ENCODE data around the gene COL24A1.
A peak's percentile ranks its signal among the peaks of the same experiment; 100 is the strongest.

COL24A1 gene

GRCh38 chr1:85705940-85706339, 450.6 kb downstream of the COL24A1 start:
- no peak for DNase-seq
- H3K9ac ChIP-seq (ENCODE audit: low read length): no peak overlapping the region
- H4K12ac ChIP-seq (ENCODE audit: low read depth, low read length): no peak overlapping the region
- WGBS (ENCODE audit: extremely low coverage, insufficient coverage, insufficient read length): no CpG with 5 or more reads among the region's 3 CpGs
- H2BK5ac ChIP-seq (ENCODE audit: low read depth, low read length, poor library complexity): no peak overlapping the region
- no peak overlapping the region for H4K8ac ChIP-seq (ENCODE audit: low read depth, low read length)
- peaks cover 3 to 6% of the 10 kb centered on the region in 2 experiments for H3K36me3 ChIP-seq (ENCODE audit: control insufficient read depth in 1 of 2, insufficient read depth in 2 of 2, low read length in 2 of 2)
- H3K23ac ChIP-seq (ENCODE audit: low read length): no peak overlapping the region
- H3K14ac ChIP-seq (ENCODE audit: low read length): no peak overlapping the region
- H3K4me2 ChIP-seq (ENCODE audit: low read length): no peak overlapping the region
- peaks cover 0 to 5% of the 10 kb centered on the region in 2 experiments for H3K4me1 ChIP-seq (ENCODE audit: control insufficient read depth in 1 of 2, insufficient read depth in 2 of 2, low read length in 2 of 2)
- no peak overlapping the region for H4K91ac ChIP-seq (ENCODE audit: low read depth, low read length)
- no peaks in the 10 kb centered on the region for H3K9me3 ChIP-seq (ENCODE audit: insufficient read depth, low read depth, low read length)
- H2BK12ac ChIP-seq (ENCODE audit: low read length): no peak overlapping the region
- no peak overlapping the region for H2AFZ ChIP-seq (ENCODE audit: insufficient read depth, low read length, poor library complexity)
- no peak overlapping the region for H3K27ac ChIP-seq (ENCODE audit: low read depth, low read length)
- peaks cover 2% of the 10 kb centered on the region for H3K79me2 ChIP-seq (ENCODE audit: control insufficient read depth, insufficient read depth, low read length, poor library complexity)
- no peak overlapping the region for H3K4me3 ChIP-seq (ENCODE audit: low read depth, low read length)
- H2BK120ac ChIP-seq (ENCODE audit: insufficient read depth, low read length, poor library complexity): no peak overlapping the region
- H3K27me3 ChIP-seq (ENCODE audit: insufficient read depth, low read length): no peaks in the 10 kb centered on the region
- no peak overlapping the region for H3K4ac ChIP-seq (ENCODE audit: low read depth, low read length)
- no peak overlapping the region for H2AK5ac ChIP-seq (ENCODE audit: low read length)
- peaks cover 3% of the 10 kb centered on the region for H3K79me1 ChIP-seq (ENCODE audit: low read length)
- no peak overlapping the region for H3K18ac ChIP-seq (ENCODE audit: low read length)

- Histone ChIP-seq H3K14ac (ENCODE audit: low read length) (no peak overlapping the region), H3K79me1 (ENCODE audit: low read length) (no peaks in the 10 kb centered on the region), H3K9me3 (ENCODE audit: insufficient read depth, low read depth, low read length) (no peaks in the 10 kb centered on the region), H3K27ac (ENCODE audit: low read depth, low read length) (no peak overlapping the region), H4K8ac (ENCODE audit: low read depth, low read length) (no peak overlapping the region), H2AK5ac (ENCODE audit: low read length) (no peak overlapping the region), H3K36me3 (ENCODE audit: control insufficient read depth in 1 of 2, insufficient read depth in 2 of 2, low read length in 2 of 2) (peaks cover 6 to 8% of the 10 kb centered on the region in 2 experiments), H3K9ac (ENCODE audit: low read length) (no peak overlapping the region), H3K23ac (ENCODE audit: low read length) (no peak overlapping the region), H4K12ac (ENCODE audit: low read depth, low read length) (no peak overlapping the region), H2BK5ac (ENCODE audit: low read depth, low read length, poor library complexity) (no peak overlapping the region), H3K4me3 (ENCODE audit: low read depth, low read length) (no peak overlapping the region), H2BK12ac (ENCODE audit: low read length) (no peak overlapping the region), H3K4me1 (ENCODE audit: control insufficient read depth in 1 of 2, insufficient read depth in 2 of 2, low read length in 2 of 2) (no peaks in the 10 kb centered on the region), H3K4me2 (ENCODE audit: low read length) (no peak overlapping the region), H3K18ac (ENCODE audit: low read length) (no peak overlapping the region), H3K27me3 (ENCODE audit: insufficient read depth, low read length) (no peaks in the 10 kb centered on the region), H3K4ac (ENCODE audit: low read depth, low read length) (no peak overlapping the region), H3K79me2 (ENCODE audit: control insufficient read depth, insufficient read depth, low read length, poor library complexity) (no peaks in the 10 kb centered on the region), H4K91ac (ENCODE audit: low read depth, low read length) (no peak overlapping the region), H2AFZ (ENCODE audit: insufficient read depth, low read length, poor library complexity) (no peak overlapping the region), H2BK120ac (ENCODE audit: insufficient read depth, low read length, poor library complexity) (no peak overlapping the region)
- no CpG with 5 or more reads among the region's 4 CpGs for WGBS (ENCODE audit: extremely low coverage, insufficient coverage, insufficient read length)
- no peak for DNase-seq
Observed at GRCh38 chr1:85700422-85700821, 456.1 kb downstream of the COL24A1 start.

- Histone ChIP-seq H3K9ac (ENCODE audit: low read length) (no peak overlapping the region), H3K4ac (ENCODE audit: low read depth, low read length) (no peak overlapping the region), H4K91ac (ENCODE audit: low read depth, low read length) (no peak overlapping the region), H3K79me1 (ENCODE audit: low read length) (no peaks in the 10 kb centered on the region), H2AK5ac (ENCODE audit: low read length) (no peak overlapping the region), H3K23ac (ENCODE audit: low read length) (no peak overlapping the region), H2BK12ac (ENCODE audit: low read length) (no peak overlapping the region), H3K27ac (ENCODE audit: low read depth, low read length) (no peak overlapping the region), H4K8ac (ENCODE audit: low read depth, low read length) (no peak overlapping the region), H3K4me1 (ENCODE audit: control insufficient read depth in 1 of 2, insufficient read depth in 2 of 2, low read length in 2 of 2) (no peaks in the 10 kb centered on the region), H3K79me2 (ENCODE audit: control insufficient read depth, insufficient read depth, low read length, poor library complexity) (no peaks in the 10 kb centered on the region), H3K27me3 (ENCODE audit: insufficient read depth, low read length) (no peaks in the 10 kb centered on the region), H2BK5ac (ENCODE audit: low read depth, low read length, poor library complexity) (no peak overlapping the region), H3K4me2 (ENCODE audit: low read length) (no peak overlapping the region), H3K14ac (ENCODE audit: low read length) (no peak overlapping the region), H3K36me3 (ENCODE audit: control insufficient read depth in 1 of 2, insufficient read depth in 2 of 2, low read length in 2 of 2) (peaks cover 3 to 4% of the 10 kb centered on the region in 2 experiments), H2AFZ (ENCODE audit: insufficient read depth, low read length, poor library complexity) (no peak overlapping the region), H3K18ac (ENCODE audit: low read length) (no peak overlapping the region), H3K4me3 (ENCODE audit: low read depth, low read length) (no peak overlapping the region), H3K9me3 (ENCODE audit: insufficient read depth, low read depth, low read length) (no peaks in the 10 kb centered on the region), H4K12ac (ENCODE audit: low read depth, low read length) (no peak overlapping the region), H2BK120ac (ENCODE audit: insufficient read depth, low read length, poor library complexity) (no peak overlapping the region)
- DNase-seq: no peak
Observed at GRCh38 chr1:85697895-85698294, 458.7 kb downstream of the COL24A1 start.

- Histone ChIP-seq H2AFZ (ENCODE audit: insufficient read depth, low read length, poor library complexity) (no peak overlapping the region), H3K36me3 (ENCODE audit: control insufficient read depth in 1 of 2, insufficient read depth in 2 of 2, low read length in 2 of 2) (no peaks in the 10 kb centered on the region), H3K27me3 (ENCODE audit: insufficient read depth, low read length) (no peaks in the 10 kb centered on the region), H2BK12ac (ENCODE audit: low read length) (no peak overlapping the region), H3K79me2 (ENCODE audit: control insufficient read depth, insufficient read depth, low read length, poor library complexity) (no peaks in the 10 kb centered on the region), H3K27ac (ENCODE audit: low read depth, low read length) (no peak overlapping the region), H3K4me2 (ENCODE audit: low read length) (no peak overlapping the region), H3K18ac (ENCODE audit: low read length) (no peak overlapping the region), H4K91ac (ENCODE audit: low read depth, low read length) (no peak overlapping the region), H3K9ac (ENCODE audit: low read length) (no peak overlapping the region), H2BK120ac (ENCODE audit: insufficient read depth, low read length, poor library complexity) (no peak overlapping the region), H3K14ac (ENCODE audit: low read length) (no peak overlapping the region), H3K4ac (ENCODE audit: low read depth, low read length) (no peak overlapping the region), H3K79me1 (ENCODE audit: low read length) (no peaks in the 10 kb centered on the region), H3K23ac (ENCODE audit: low read length) (no peak overlapping the region), H4K8ac (ENCODE audit: low read depth, low read length) (no peak overlapping the region), H3K9me3 (ENCODE audit: insufficient read depth, low read depth, low read length) (no peaks in the 10 kb centered on the region), H4K12ac (ENCODE audit: low read depth, low read length) (no peak overlapping the region), H2AK5ac (ENCODE audit: low read length) (no peak overlapping the region), H3K4me1 (ENCODE audit: control insufficient read depth in 1 of 2, insufficient read depth in 2 of 2, low read length in 2 of 2) (no peaks in the 10 kb centered on the region), H3K4me3 (ENCODE audit: low read depth, low read length) (no peak overlapping the region), H2BK5ac (ENCODE audit: low read depth, low read length, poor library complexity) (no peak overlapping the region)
- peak in 1 of 2 donors; percentile 62 for DNase-seq
- no CpG with 5 or more reads among the region's 1 CpG for WGBS (ENCODE audit: extremely low coverage, insufficient coverage, insufficient read length)
Observed at GRCh38 chr1:85692730-85693314, 463.8 kb downstream of the COL24A1 start.
